HCT116 (cell line): ENCODE data around the gene PDE1C. TPM values are rescaled to one million over a fixed set of nuclear protein-coding genes. Genes with fewer than 3 reads are reported as not detected.

Source experiments
- ATAC-seq: fragments of 200-7000 bp; cut with Tn5 transposase; 2 replicates; pipeline ENCODE4 v1.9.1; 2020; ENCODE audit warnings: mild to moderate bottlenecking, moderate library complexity
- BruUV-seq: library from RNA; stranded (reverse); fragments of 400-500 nt; replicated peaks from 2 replicates; lab custom pipeline; 2021; lab: Mats Ljungman, UMichigan
- CTCF ChIA-PET: fragments of 300-600 bp; sonication (Branson Sonifier 250); formaldehyde crosslinking; loops from one replicate; lab custom pipeline; 2021; ENCODE audit warnings: antibody characterized with exemption; lab: Charles Lee
- POLR2A ChIA-PET: fragments of 300-600, 350-600 bp; sonication (Branson Sonifier 250); formaldehyde crosslinking; loops from one replicate; lab custom pipeline; 2021; ENCODE audit warnings: antibody characterized with exemption; lab: Charles Lee
- RAD21 ChIA-PET, 2 experiments: fragments of 300-600 bp; sonication (Branson Sonifier 250); formaldehyde crosslinking; loops; one replicate each; lab custom pipeline; 2023; ENCODE audit warnings: low total read pairs in 2 of 2; ENCODE audit not compliant: uncharacterized antibody in 2 of 2, unreplicated experiment in 2 of 2, low non-redundant PET in 1 of 2; lab: Charles Lee
- DNase-seq: peaks from one replicate; pipeline ENCODE4 v3.0.0-alpha.2; 2010; ENCODE audit warnings: low read depth, low spot score
- H2AFZ ChIP-seq: fragments of 200-600 bp; shearing (Covaris generic), sonication (generic); 2 replicates; pipeline ENCODE4 v1.6.1; 2017; ENCODE audit warnings: low read depth, mixed run types, mixed read lengths, antibody characterized with exemption, low read length; ENCODE audit not compliant: poor library complexity, severe bottlenecking
- H3K27ac ChIP-seq: 2 replicates; pipeline ENCODE4 v1.5.1; 2012; ENCODE audit warnings: low read depth, low read length
- H3K27me3 ChIP-seq: fragments of 200-600 bp; sonication (generic); 2 replicates; pipeline ENCODE4 v1.6.1; 2016; ENCODE audit warnings: mixed run types, low read length, mixed read lengths; ENCODE audit not compliant: insufficient read depth
- H3K36me3 ChIP-seq, 2 experiments: fragments of 200-500 bp in 1 of 2; fragments of 200-600 bp in 1 of 2; sonication (Bioruptor generic) in 1 of 2; sonication (generic) in 1 of 2; 2 replicates each; pipeline versions ENCODE4 v1.5.1 to v1.6.1; 2014 to 2016; ENCODE audit warnings: low read length in 2 of 2, inconsistent platforms in 1 of 2, mixed read lengths in 1 of 2, mixed run types in 1 of 2; ENCODE audit not compliant: insufficient read depth in 2 of 2, control insufficient read depth in 1 of 2
- H3K4me1 ChIP-seq, 2 experiments: fragments of 200-600 bp in 1 of 2; sonication (generic) in 1 of 2; 2 replicates each; pipeline versions ENCODE4 v1.5.1 to v1.6.1; 2012 to 2017; ENCODE audit warnings: low read length in 2 of 2, inconsistent platforms in 1 of 2, mild to moderate bottlenecking in 1 of 2, mixed read lengths in 1 of 2, mixed run types in 1 of 2, moderate library complexity in 1 of 2; ENCODE audit not compliant: insufficient read depth in 2 of 2, control insufficient read depth in 1 of 2
- H3K4me2 ChIP-seq: fragments of 200-600 bp; sonication (generic); 2 replicates; pipeline ENCODE4 v1.6.1; 2017; ENCODE audit warnings: mixed run types, low read length, mixed read lengths
- H3K4me3 ChIP-seq, 2 experiments: fragments of 200-600 bp in 1 of 2; sonication (generic) in 1 of 2; replicated peaks in 1 of 2; 2 replicates each; pipeline ENCODE4 v1.5.1; 2011 to 2016; ENCODE audit warnings: low read length in 2 of 2, control low read depth in 1 of 2, low read depth in 1 of 2, mild to moderate bottlenecking in 1 of 2, mixed read lengths in 1 of 2, mixed run types in 1 of 2
- H3K79me2 ChIP-seq: fragments of 200-600 bp; sonication (generic); 2 replicates; pipeline ENCODE4 v1.6.1; 2017; ENCODE audit warnings: mild to moderate bottlenecking, mixed run types, low read length, moderate library complexity, mixed read lengths; ENCODE audit not compliant: insufficient read depth
- H3K9ac ChIP-seq: fragments of 200-600 bp; sonication (generic); 2 replicates; pipeline ENCODE4 v1.6.1; 2016; ENCODE audit warnings: low read length, mixed read lengths
- H3K9me2 ChIP-seq: fragments of 200-600 bp; sonication (generic), shearing (Covaris generic); 2 replicates; pipeline ENCODE4 v1.6.1; 2017; ENCODE audit warnings: mixed run types, mild to moderate bottlenecking, moderate library complexity; ENCODE audit not compliant: insufficient read depth
- H3K9me3 ChIP-seq, 2 experiments: fragments of 200-500 bp in 1 of 2; fragments of 200-600 bp in 1 of 2; sonication (Bioruptor generic) in 1 of 2; sonication (generic) in 1 of 2; 2 replicates each; pipeline ENCODE4 v1.6.1; 2014 to 2017; ENCODE audit warnings: low read length in 2 of 2, mixed read lengths in 2 of 2, inconsistent platforms in 1 of 2, low read depth in 1 of 2, mild to moderate bottlenecking in 1 of 2, mixed run types in 1 of 2, moderate library complexity in 1 of 2; ENCODE audit not compliant: control insufficient read depth in 1 of 2, insufficient read depth in 1 of 2
- H4K20me1 ChIP-seq: fragments of 200-600 bp; sonication (generic), shearing (Covaris generic); 2 replicates; pipeline ENCODE4 v1.6.1; 2017; ENCODE audit warnings: mixed run types, mild to moderate bottlenecking, moderate library complexity; ENCODE audit not compliant: insufficient read depth
- ATF3 ChIP-seq: IDR thresholded peaks from 2 replicates; pipeline ENCODE4 v1.6.1; 2012
- CBX3 ChIP-seq: IDR thresholded peaks from 2 replicates; pipeline ENCODE4 v1.6.1; 2012; ENCODE audit warnings: low read depth
- CTCF ChIP-seq, 3 experiments: fragments of 200-600 bp in 1 of 3; sonication (generic) in 1 of 3; IDR thresholded peaks in 2 of 3; conservative IDR thresholded peaks in 1 of 3; 2 replicates each; pipeline ENCODE4 v1.5.1; 2012 to 2017; ENCODE audit warnings: low read depth in 2 of 3, low read length in 2 of 3, antibody characterized with exemption in 1 of 3, borderline replicate concordance in 1 of 3, control low read depth in 1 of 3, mild to moderate bottlenecking in 1 of 3, mixed read lengths in 1 of 3, mixed run types in 1 of 3, moderate library complexity in 1 of 3; ENCODE audit not compliant: insufficient read depth in 1 of 3
- ELF1 ChIP-seq: IDR thresholded peaks from 2 replicates; pipeline ENCODE4 v1.6.1; 2012; ENCODE audit warnings: low read depth, borderline replicate concordance
- EZH2 ChIP-seq: fragments of 200-600 bp; sonication (generic); IDR thresholded peaks from 2 replicates; pipeline ENCODE4 v1.6.1; 2017; ENCODE audit warnings: antibody characterized with exemption, mixed run types
- EZH2phosphoT487 ChIP-seq: fragments of 200-600 bp; IDR thresholded peaks from 2 replicates; pipeline ENCODE4 v1.6.1; 2018; ENCODE audit warnings: antibody characterized with exemption, borderline replicate concordance
- POLR2AphosphoS5 ChIP-seq: IDR thresholded peaks from 2 replicates; pipeline ENCODE4 v1.6.1; 2011; ENCODE audit warnings: mild to moderate bottlenecking, low read depth, low read length, moderate library complexity
- RAD21 ChIP-seq: IDR thresholded peaks from 2 replicates; pipeline ENCODE4 v1.6.1; 2012; ENCODE audit warnings: low read depth, mild to moderate bottlenecking
- REST ChIP-seq: IDR thresholded peaks from 2 replicates; pipeline ENCODE4 v1.6.1; 2012; ENCODE audit warnings: low read depth
- SP1 ChIP-seq: IDR thresholded peaks from 2 replicates; pipeline ENCODE4 v1.6.1; 2012; ENCODE audit warnings: low read depth
- SRF ChIP-seq: IDR thresholded peaks from 2 replicates; pipeline ENCODE4 v1.6.1; 2012; ENCODE audit warnings: low read depth
- TCF7L2 ChIP-seq: IDR thresholded peaks from 2 replicates; pipeline ENCODE4 v1.7.0; 2011; ENCODE audit warnings: borderline replicate concordance, inconsistent platforms; ENCODE audit not compliant: insufficient read depth, insufficient read length; ENCODE audit errors: extremely low read depth
- YY1 ChIP-seq: IDR thresholded peaks from 2 replicates; pipeline ENCODE4 v1.6.1; 2011; ENCODE audit warnings: low read length, low read depth, moderate library complexity, mild to moderate bottlenecking; ENCODE audit not compliant: insufficient replicate concordance; ENCODE audit errors: extremely low read depth
- ZNF274 ChIP-seq: fragments of 200-500 bp; sonication (Bioruptor generic); IDR thresholded peaks from 2 replicates; pipeline ENCODE4 v1.6.1; 2014; ENCODE audit warnings: mild to moderate bottlenecking, low read depth, low read length, inconsistent platforms
- intact Hi-C: fragments of 100-400 bp; cut with micrococcal nuclease; formaldehyde crosslinking; loops from 2 replicates; pipeline ENCODE4 v1.10.0; 2022
- total RNA-seq: library from RNA; stranded (reverse); gene quantifications from one replicate; pipeline ENCODE4 v1.2.1, GENCODE V29; 2021; ENCODE audit not compliant: unreplicated experiment

The PDE1C gene
- total RNA-seq, 1 experiment from 2014 or later, result 0.17 TPM

DNA sequence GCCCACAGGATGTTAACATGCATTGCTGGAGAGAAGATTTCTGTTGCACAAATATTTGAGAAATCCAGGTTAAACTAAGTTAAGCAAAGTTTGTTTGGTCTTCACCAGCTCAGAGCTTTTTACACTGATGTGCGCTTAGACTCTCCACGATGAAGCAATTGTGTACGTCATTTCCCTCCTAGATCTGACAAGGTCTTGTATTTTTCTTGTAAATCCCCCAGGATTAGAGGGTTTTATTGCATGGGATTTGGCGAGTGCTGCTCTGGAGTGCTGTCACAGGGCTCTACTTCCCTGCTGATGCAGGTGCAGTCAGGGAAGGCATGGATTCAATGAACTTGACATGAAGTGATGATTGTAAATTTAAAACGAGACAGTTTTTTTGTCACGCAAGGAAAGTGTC lies 173.3 kb downstream of the PDE1C start:
- Histone ChIP-seq H3K4me1 (no peaks in the 10 kb centered on the region), H3K9me2 (no peaks in the 10 kb centered on the region), H2AFZ (no peak overlapping the region), H3K9me3 (no peaks in the 10 kb centered on the region), H4K20me1 (no peaks in the 10 kb centered on the region), H3K36me3 (no peaks in the 10 kb centered on the region), H3K27ac (no peak overlapping the region), H3K9ac (no peak overlapping the region), H3K79me2 (no peaks in the 10 kb centered on the region), H3K4me2 (no peak overlapping the region), H3K27me3 (no peaks in the 10 kb centered on the region), H3K4me3 (no peak overlapping the region)
- ATAC-seq, result no peak
- ChIA-PET POLR2A (no interaction called here), RAD21 (no interaction called here), CTCF (no interaction called here)
- intact Hi-C loops, result no loop called here
- BruUV-seq, result no TSS peak
- DNase-seq, result no peak
- TF ChIP-seq RAD21, result no peak

DNA sequence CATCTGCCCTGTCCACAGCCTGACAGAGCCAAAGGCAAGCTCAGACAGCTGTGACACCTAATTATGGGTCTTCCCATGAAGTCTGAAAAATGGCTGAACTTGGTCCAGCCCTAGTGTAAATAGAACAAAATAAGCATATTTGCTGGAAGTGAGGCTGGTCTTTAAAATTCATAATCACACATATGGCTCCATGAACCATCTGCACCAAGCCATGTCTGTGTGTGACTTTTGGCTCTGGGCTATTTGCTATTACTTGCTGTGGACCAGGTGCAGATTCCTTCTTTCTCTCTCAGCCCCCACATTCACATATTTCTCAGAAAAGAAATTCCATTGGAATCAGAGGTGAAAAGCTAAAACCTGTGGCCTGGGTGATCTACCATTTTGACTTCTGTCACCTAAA lies 175.9 kb downstream of the PDE1C start:
- intact Hi-C loops, result no loop called here
- Histone ChIP-seq H3K9me3 (no peaks in the 10 kb centered on the region), H3K36me3 (no peaks in the 10 kb centered on the region), H3K9ac (no peak overlapping the region), H3K4me2 (no peak overlapping the region), H4K20me1 (no peaks in the 10 kb centered on the region), H3K79me2 (no peaks in the 10 kb centered on the region), H3K27me3 (no peaks in the 10 kb centered on the region; the same call in 1 of the 2 replicates), H3K27ac (no peak overlapping the region), H3K4me3 (no peak overlapping the region), H3K4me1 (no peaks in the 10 kb centered on the region), H3K9me2 (no peaks in the 10 kb centered on the region), H2AFZ (no peak overlapping the region)
- no peak for DNase-seq
- TF ChIP-seq SRF, result no peak
- TF ChIP-seq YY1, result no peak
- TF ChIP-seq CTCF (IDR thresholded peaks at IDR 0.05 in 2 of 3, conservative IDR thresholded peaks at IDR 0.05 in 1 of 3; ENCODE audit: borderline replicate concordance in 1 of 3, insufficient read depth in 1 of 3, low read depth in 2 of 3, low read length in 2 of 3), result no peak
- TF ChIP-seq REST, result no peak
- no peak for TF ChIP-seq EZH2
- no peak for TF ChIP-seq TCF7L2
- TF ChIP-seq POLR2AphosphoS5, result no peak
- no peak for TF ChIP-seq ATF3
- TF ChIP-seq SP1, result no peak
- no peak for TF ChIP-seq EZH2phosphoT487
- no peak for TF ChIP-seq CBX3
- no peak for TF ChIP-seq ZNF274
- no peak for TF ChIP-seq ELF1
- RAD21 ChIA-PET, result no interaction called here
- CTCF ChIA-PET, result no interaction called here
- no peak for ATAC-seq
- BruUV-seq, result no TSS peak
- POLR2A ChIA-PET, result no interaction called here
